ENCODE data around the gene CBFA2T2.
A peak's percentile ranks its signal among the peaks of the same experiment; 100 is the strongest.

CBFA2T2 gene

GRCh38 chr20:33442136-33443005 is 47.5 kb upstream of the CBFA2T2 start:
- H3K9ac ChIP-seq (ENCODE audit: low read depth, low read length, poor library complexity, severe bottlenecking) = peak overlapping the region; percentile 51
- no peaks in the 10 kb centered on the region for H3K9me3 ChIP-seq (ENCODE audit: insufficient read depth, low read depth, low read length)
- TF ChIP-seq EZH2phosphoT487 (IDR thresholded peaks at IDR 0.05; ENCODE audit: borderline replicate concordance) = no peak
- TF ChIP-seq CTCF (conservative IDR thresholded peaks at IDR 0.05; ENCODE audit: low read length) = no peak
- H3F3A ChIP-seq (ENCODE audit: low read depth) = 0 out of 2 replicates have a peak, but pooled peaks cover 3% of the 10 kb centered on the region
- peak overlapping the region; percentile 93 for H3K4me3 ChIP-seq (ENCODE audit: low read length, poor library complexity, severe bottlenecking)
- H3K4me1 ChIP-seq (ENCODE audit: insufficient read depth, low read length, poor library complexity, severe bottlenecking) = peaks cover 29% of the 10 kb centered on the region
- H3K9me2 ChIP-seq (replicated peaks; ENCODE audit: low read depth, low read length) = no peaks in the 10 kb centered on the region
- peak overlapping the region; percentile 99 for H3K4me2 ChIP-seq (ENCODE audit: low read depth, low read length, poor library complexity, severe bottlenecking)
- H4K20me1 ChIP-seq (ENCODE audit: insufficient read depth, low read length, poor library complexity, severe bottlenecking) = no peaks in the 10 kb centered on the region
- H3K27me3 ChIP-seq (ENCODE audit: insufficient read depth, low read length, poor library complexity, severe bottlenecking) = no peaks in the 10 kb centered on the region
- H2AFZ ChIP-seq (ENCODE audit: low read length) = 0 out of 2 replicates have a peak overlapping the region, but pooled peaks have one; percentile 76
- H3K79me2 ChIP-seq (ENCODE audit: insufficient read depth, low read length) = no peaks in the 10 kb centered on the region
- H3K36me3 ChIP-seq (ENCODE audit: insufficient read depth, low read length) = no peaks in the 10 kb centered on the region

- no peaks in the 10 kb centered on the region for H3K79me2 ChIP-seq (ENCODE audit: insufficient read depth, low read length)
- 0 out of 2 replicates have a peak, but pooled peaks cover 3% of the 10 kb centered on the region for H3F3A ChIP-seq (ENCODE audit: low read depth)
- H2AFZ ChIP-seq (ENCODE audit: low read length) = peak overlapping the region; percentile 76; the same call in 1 of the 2 replicates
- H4K20me1 ChIP-seq (ENCODE audit: insufficient read depth, low read length, poor library complexity, severe bottlenecking) = no peaks in the 10 kb centered on the region
- H3K36me3 ChIP-seq (ENCODE audit: insufficient read depth, low read length) = no peaks in the 10 kb centered on the region
- no peaks in the 10 kb centered on the region for H3K27me3 ChIP-seq (ENCODE audit: insufficient read depth, low read length, poor library complexity, severe bottlenecking)
- no peaks in the 10 kb centered on the region for H3K9me3 ChIP-seq (ENCODE audit: insufficient read depth, low read depth, low read length)
- peak overlapping the region; percentile 99 for H3K4me2 ChIP-seq (ENCODE audit: low read depth, low read length, poor library complexity, severe bottlenecking)
- H3K9ac ChIP-seq (ENCODE audit: low read depth, low read length, poor library complexity, severe bottlenecking) = peak overlapping the region; percentile 51
- H3K4me1 ChIP-seq (ENCODE audit: insufficient read depth, low read length, poor library complexity, severe bottlenecking) = peaks cover 29% of the 10 kb centered on the region
- H3K4me3 ChIP-seq (ENCODE audit: low read length, poor library complexity, severe bottlenecking) = peak overlapping the region; percentile 93
- no peak for TF ChIP-seq EZH2phosphoT487 (IDR thresholded peaks at IDR 0.05; ENCODE audit: borderline replicate concordance)
- no peak for TF ChIP-seq CTCF (conservative IDR thresholded peaks at IDR 0.05; ENCODE audit: low read length)
- no peaks in the 10 kb centered on the region for H3K9me2 ChIP-seq (replicated peaks; ENCODE audit: low read depth, low read length)
These were observed 46.8 kb upstream of the CBFA2T2 start for GRCh38 chr20:33443006-33443511.

GRCh38 chr20:33443512-33444239 is 46.2 kb upstream of the CBFA2T2 start, which contains the start of gene SNTA1:
TSS of gene SNTA1 (minus strand) at chr20:33443763. CDS start at chr20:33443620, 143 bp downstream.
- 0 out of 2 replicates have a peak, but pooled peaks cover 3% of the 10 kb centered on the region for H3F3A ChIP-seq (ENCODE audit: low read depth)
- peak within 1 kb of the TSS; percentile 72 for H3K9ac ChIP-seq (ENCODE audit: low read depth, low read length, poor library complexity, severe bottlenecking)
- peaks cover 29% of the 10 kb centered on the region for H3K4me1 ChIP-seq (ENCODE audit: insufficient read depth, low read length, poor library complexity, severe bottlenecking)

More at GRCh38 chr20:33443512-33444239, 46.2 kb upstream of the CBFA2T2 start, which contains the start of gene SNTA1:
- TF ChIP-seq CTCF (conservative IDR thresholded peaks at IDR 0.05; ENCODE audit: low read length) = no peak
- no peak for TF ChIP-seq EZH2phosphoT487 (IDR thresholded peaks at IDR 0.05; ENCODE audit: borderline replicate concordance)
- Histone ChIP-seq H3K9me2 (replicated peaks; ENCODE audit: low read depth, low read length) (no peaks in the 10 kb centered on the region), H4K20me1 (ENCODE audit: insufficient read depth, low read length, poor library complexity, severe bottlenecking) (no peaks in the 10 kb centered on the region), H2AFZ (ENCODE audit: low read length) (peak within 1 kb of the TSS; percentile 92), H3K9me3 (ENCODE audit: insufficient read depth, low read depth, low read length) (no peaks in the 10 kb centered on the region), H3K36me3 (ENCODE audit: insufficient read depth, low read length) (no peaks in the 10 kb centered on the region), H3K4me2 (ENCODE audit: low read depth, low read length, poor library complexity, severe bottlenecking) (peak within 1 kb of the TSS; percentile 99), H3K27me3 (ENCODE audit: insufficient read depth, low read length, poor library complexity, severe bottlenecking) (no peaks in the 10 kb centered on the region), H3K4me3 (ENCODE audit: low read length, poor library complexity, severe bottlenecking) (peak within 1 kb of the TSS; percentile 93), H3K79me2 (ENCODE audit: insufficient read depth, low read length) (no peaks in the 10 kb centered on the region)

Measured in Loucy (cell line).